GM12878 (cell line): Measurements from ENCODE around the gene SULF2. TPM values are rescaled to one million over a fixed set of nuclear protein-coding genes. Genes with fewer than 3 reads are reported as not detected.

ENCODE experiments used
- ATAC-seq: fragments of 200-7000 bp; cut with Tn5 transposase; 3 replicates; pipeline ENCODE4 v1.9.1; 2020; ENCODE audit warnings: mild to moderate bottlenecking, moderate library complexity
- BruUV-seq: library from RNA; stranded (reverse); fragments of 400-500 nt; replicated peaks from 2 replicates; lab custom pipeline; 2021; lab: Mats Ljungman, UMichigan
- CTCF ChIA-PET: fragments of 300-600 bp; sonication (Branson Sonifier 250); formaldehyde crosslinking; extraction: SDS; loops from one replicate; lab custom pipeline; 2021; ENCODE audit warnings: inconsistent platforms; lab: Yijun Ruan, JAX
- POLR2A ChIA-PET: fragments of 350-600 bp; formaldehyde crosslinking; extraction: SDS; loops from one replicate; lab custom pipeline; 2021; ENCODE audit warnings: inconsistent platforms; lab: Charles Lee
- RAD21 ChIA-PET: fragments of 300-600 bp; sonication (Branson Sonifier 250); formaldehyde crosslinking; loops from one replicate; lab custom pipeline; 2023; ENCODE audit warnings: antibody characterized with exemption; ENCODE audit not compliant: unreplicated experiment; lab: Charles Lee
- SMC1A ChIA-PET: fragments of 300-600 bp; sonication (Branson Sonifier 250); formaldehyde crosslinking; loops from one replicate; lab custom pipeline; 2023; ENCODE audit not compliant: unreplicated experiment, uncharacterized antibody; lab: Charles Lee
- DNase-seq: peaks from one replicate; pipeline ENCODE4 v3.0.0-alpha.2; 2011; ENCODE audit warnings: low read depth, low spot score
- FAIRE-seq: peaks from 3 replicates; lab custom pipeline; 2011; peaks lifted over from hg19 to GRCh38; lab: Jason Lieb, UNC
- H2AFZ ChIP-seq: 2 replicates; pipeline ENCODE4 v1.6.0; 2011; ENCODE audit warnings: low read depth, low read length, control low read depth; ENCODE audit not compliant: control insufficient read depth
- H3K27ac ChIP-seq: 2 replicates; pipeline ENCODE4 v1.5.1; 2011; ENCODE audit warnings: control low read depth; ENCODE audit not compliant: control insufficient read depth, insufficient read depth
- H3K27me3 ChIP-seq, 2 experiments: replicated peaks in 1 of 2; 2 replicates each; pipeline versions ENCODE4 v1.6.0 to v1.6.1; 2011; ENCODE audit warnings: low read length in 1 of 2; ENCODE audit not compliant: control insufficient read depth in 2 of 2, insufficient read depth in 2 of 2
- H3K36me3 ChIP-seq, 2 experiments: 2 replicates each; pipeline ENCODE4 v1.5.1; 2011; ENCODE audit warnings: low read length in 1 of 2; ENCODE audit not compliant: control insufficient read depth in 2 of 2, insufficient read depth in 2 of 2
- H3K4me1 ChIP-seq: 2 replicates; pipeline ENCODE4 v1.6.1; 2011; ENCODE audit warnings: mild to moderate bottlenecking, low read length, moderate library complexity, mixed read lengths; ENCODE audit not compliant: control insufficient read depth, insufficient read depth
- H3K4me2 ChIP-seq: 2 replicates; pipeline ENCODE4 v1.6.0; 2011; ENCODE audit warnings: control low read depth; ENCODE audit not compliant: control insufficient read depth, insufficient read depth
- H3K4me3 ChIP-seq: fragments of 200-600 bp; sonication (generic); 2 replicates; pipeline ENCODE4 v1.5.1; 2016
- H3K79me2 ChIP-seq: 2 replicates; pipeline ENCODE4 v1.6.0; 2011; ENCODE audit warnings: low read length; ENCODE audit not compliant: control insufficient read depth, insufficient read depth
- H3K9ac ChIP-seq: 2 replicates; pipeline ENCODE4 v1.8.0; 2011; ENCODE audit warnings: low read length, control low read depth, mixed read lengths; ENCODE audit not compliant: control insufficient read depth, insufficient read depth
- H3K9me3 ChIP-seq: replicated peaks from 3 replicates; pipeline ENCODE4 v1.5.1; 2011; ENCODE audit warnings: mild to moderate bottlenecking, low read length; ENCODE audit not compliant: control insufficient read depth, insufficient read depth
- H4K20me1 ChIP-seq: 2 replicates; pipeline ENCODE4 v1.6.0; 2011; ENCODE audit not compliant: control insufficient read depth, insufficient read depth
- NFXL1 ChIP-seq: fragments of 450-650 bp; IDR thresholded peaks from 2 replicates; pipeline ENCODE4 v1.6.1; 2017; ENCODE audit warnings: antibody characterized with exemption, mild to moderate bottlenecking, borderline replicate concordance
- REST ChIP-seq: IDR thresholded peaks from 2 replicates; pipeline ENCODE4 v1.6.1; 2012; ENCODE audit warnings: mild to moderate bottlenecking, low read depth, low read length
- ZBTB11 ChIP-seq: fragments of 450-650 bp; formaldehyde crosslinking; IDR thresholded peaks from 2 replicates; pipeline ENCODE4 v1.5.0; 2022; ENCODE audit warnings: mild to moderate bottlenecking, missing genetic modification characterization
- WGBS: methylation state at CpG from one replicate; pipeline ENCODE4 v1.1.6; 2016; ENCODE audit warnings: low lambda C conversion rate; ENCODE audit not compliant: insufficient replicate concordance, insufficient coverage; ENCODE audit errors: missing lambda C conversion rate; 5-methylcytosine and 5-hydroxymethylcytosine counted together
- in situ Hi-C: fragments of 300-500 bp; cut with MboI; formaldehyde crosslinking; loops from 9 replicates; pipeline ENCODE4 v1.14.3; 2018; ENCODE audit warnings: mixed read lengths
- intact Hi-C: fragments of 100-400 bp; cut with micrococcal nuclease; formaldehyde crosslinking; loops from one replicate; pipeline ENCODE4 v1.14.2; 2022; ENCODE audit not compliant: unreplicated experiment
- polyA plus RNA-seq, 11 experiments: library from polyadenylated mRNA; depleted of rRNA in 4 of 11; unstranded in 6 of 11; stranded (reverse) in 5 of 11; fragments of >200 nt; fragmentation: Nextera tagmentation in 4 of 11; fragmentation: Illumina TruSeq in 1 of 11; extraction: Ambion mirVana in 4 of 11; extraction: Trizol in 1 of 11; gene quantifications; 1 replicate in 1 of 11; 2 replicates in 10 of 11; pipeline versions ENCODE4 v1.2.1 to v1.2.3, GENCODE V29; 2011 to 2016; ENCODE audit warnings: inconsistent platforms in 2 of 11, missing spikeins in 2 of 11, low read depth in 1 of 11
- total RNA-seq, 4 experiments: library from RNA; depleted of rRNA in 3 of 4; stranded (reverse); fragments of >200 nt in 3 of 4; fragmentation: Illumina TruSeq in 1 of 4; extraction: Trizol in 1 of 4; gene quantifications; 2 replicates each; pipeline versions ENCODE4 v1.2.1 to v1.2.3, GENCODE V29; 2013 to 2021

Gene SULF2
- total and polyA plus RNA-seq, 10 of the 15 experiments (the other 5 are each of a cell fraction or from before 2014, with no cell fraction given), result 0.69 to 4.1 (median 1.6) TPM

- ChIA-PET POLR2A (interaction anchor here (0.7 kb wide), 1 partner anchor 354 kb away, joined by 4 read pairs; no protein-coding TSS in a partner anchor), RAD21 (interaction anchor here (0.6 kb wide), 1 partner anchor 297 kb away, joined by 3 read pairs; no protein-coding TSS in a partner anchor), CTCF (no interaction called here), SMC1A (no interaction called here)
- DNase-seq (no peak), FAIRE-seq (no peak), ATAC-seq (no peak)
- no peak overlapping the region for H3K27ac ChIP-seq
- H3K9me3 ChIP-seq, result no peaks in the 10 kb centered on the region
- no peak overlapping the region for H3K9ac ChIP-seq
- H3K36me3 ChIP-seq, result peaks cover 4 to 54% of the 10 kb centered on the region in 2 experiments
- no peaks in the 10 kb centered on the region for H3K27me3 ChIP-seq
- H3K4me3 ChIP-seq, result no peak overlapping the region
- BruUV-seq, result no TSS peak
- no peaks in the 10 kb centered on the region for H3K4me1 ChIP-seq
- in situ Hi-C loops, result no loop called here
- H4K20me1 ChIP-seq, result no peaks in the 10 kb centered on the region
- 96% methylated on average over 2 of the region's 2 CpGs for WGBS
- H2AFZ ChIP-seq, result no peak overlapping the region
- no peaks in the 10 kb centered on the region; the same call in 1 of the 2 replicates for H3K79me2 ChIP-seq
- intact Hi-C loops, result loop anchor here (10.0 kb wide), 1 partner anchor 875 kb away; no protein-coding TSS in a partner anchor
- H3K4me2 ChIP-seq, result no peak overlapping the region
- no peak for TF ChIP-seq ZBTB11 (CRISPR knock-in tag)
- TF ChIP-seq, all 136 proteins: peak for 0
These were observed 155.4 kb downstream of the SULF2 start for GRCh38 chr20:47629907-47630306.

GRCh38 chr20:47627540-47627939 lies 157.7 kb downstream of the SULF2 start:
- H3K4me2 ChIP-seq, result no peak overlapping the region
- no peak for DNase-seq
- H3K27ac ChIP-seq, result no peak overlapping the region
- H2AFZ ChIP-seq, result no peak overlapping the region
- FAIRE-seq, result no peak
- POLR2A ChIA-PET, result interaction anchor here (0.5 kb wide), 1 partner anchor 75 kb away, joined by 4 read pairs; no protein-coding TSS in a partner anchor
- intact Hi-C loops, result loop anchor here (2.0 to 10.0 kb wide), 2 partner anchors 355 to 873 kb away; no protein-coding TSS in a partner anchor
- TSS peak; percentile 13 for BruUV-seq
- in situ Hi-C loops, result no loop called here
- no peak for ATAC-seq
- H3K36me3 ChIP-seq, result peaks cover 7 to 49% of the 10 kb centered on the region in 2 experiments
- TF ChIP-seq REST, result no peak
- TF ChIP-seq NFXL1, result peak; percentile 31; the same call in 1 of the 2 replicates
- 100% methylated on average over 4 of the region's 4 CpGs for WGBS
- RAD21 ChIA-PET, result no interaction called here
- CTCF ChIA-PET, result interaction anchor here (0.8 to 1.2 kb wide), 2 partner anchors 44 to 244 kb away, joined by 3 to 9 read pairs; no protein-coding TSS in a partner anchor
- H4K20me1 ChIP-seq, result no peaks in the 10 kb centered on the region
- H3K9me3 ChIP-seq, result no peaks in the 10 kb centered on the region
- H3K79me2 ChIP-seq, result peaks cover 5% of the 10 kb centered on the region
- H3K4me1 ChIP-seq, result no peaks in the 10 kb centered on the region
- SMC1A ChIA-PET, result interaction anchor here (0.7 to 1.0 kb wide), 2 partner anchors 83 to 141 kb away, joined by 3 to 4 read pairs; no protein-coding TSS in a partner anchor
- H3K27me3 ChIP-seq, result no peaks in the 10 kb centered on the region
- no peak overlapping the region for H3K9ac ChIP-seq
- no peak overlapping the region for H3K4me3 ChIP-seq
